K562 (cell line): Measurements from ENCODE around the gene LDLRAD3. TPM values are rescaled to one million over a fixed set of nuclear protein-coding genes. Genes with fewer than 3 reads are reported as not detected.

Experiments used
- ATAC-seq: fragments of 200-7000 bp; cut with Tn5 transposase; 3 replicates; pipeline ENCODE4 v1.9.1; 2020; ENCODE audit warnings: moderate library complexity
- BruUV-seq: library from RNA; stranded (reverse); fragments of 400-500 nt; replicated peaks from 2 replicates; lab custom pipeline; 2021; lab: Mats Ljungman, UMichigan
- CTCF ChIA-PET: fragments of 300-600 bp; formaldehyde crosslinking; extraction: SDS; loops from one replicate; lab custom pipeline; 2021; ENCODE audit warnings: low intra/inter-chr PET ratio; lab: Yijun Ruan, JAX
- POLR2A ChIA-PET: fragments of 300-600, 350-650 bp; sonication (Branson Sonifier 250); formaldehyde crosslinking; extraction: SDS; loops from one replicate; lab custom pipeline; 2021; ENCODE audit warnings: antibody characterized with exemption, inconsistent platforms; lab: Yijun Ruan, JAX
- DNase-seq, 4 experiments: peaks; one replicate each; pipeline versions ENCODE4 v3.0.0 to v3.0.0-alpha.2; 2011 to 2018; ENCODE audit warnings: low spot score in 3 of 4, mixed read lengths in 3 of 4; ENCODE audit errors: extremely low read depth in 1 of 4
- FAIRE-seq: peaks from 2 replicates; lab custom pipeline; 2011; peaks lifted over from hg19 to GRCh38; lab: Jason Lieb, UNC
- H2AFZ ChIP-seq: 2 replicates; pipeline ENCODE4 v1.6.0; 2011; ENCODE audit warnings: low read depth, low read length, control low read depth, inconsistent platforms
- H3K27ac ChIP-seq: fragments of 200-600 bp; 3 replicates; pipeline ENCODE4 v1.8.0; 2011; ENCODE audit warnings: low read depth, mild to moderate bottlenecking, control low read depth, inconsistent platforms, low read length, moderate library complexity, mixed read lengths; ENCODE audit errors: extremely low read depth
- H3K27me3 ChIP-seq, 2 experiments: fragments of 300-600 bp in 1 of 2; 2 replicates in 1 of 2; 3 replicates in 1 of 2; pipeline versions ENCODE4 v1.6.0 to v1.8.0; 2011; ENCODE audit warnings: inconsistent platforms in 2 of 2, low read length in 2 of 2, mild to moderate bottlenecking in 1 of 2, mixed read lengths in 1 of 2, moderate library complexity in 1 of 2; ENCODE audit not compliant: control insufficient read depth in 2 of 2, insufficient read depth in 2 of 2
- H3K36me3 ChIP-seq: fragments of 300-600 bp; 3 replicates; pipeline ENCODE4 v1.8.0; 2011; ENCODE audit warnings: mild to moderate bottlenecking, low read length, inconsistent platforms; ENCODE audit not compliant: control insufficient read depth, insufficient read depth
- H3K4me1 ChIP-seq, 2 experiments: fragments of 200-600 bp in 1 of 2; replicated peaks in 1 of 2; 2 replicates in 1 of 2; 3 replicates in 1 of 2; pipeline versions ENCODE4 v1.5.1 to v1.8.0; 2011; ENCODE audit warnings: inconsistent platforms in 2 of 2, low read length in 2 of 2, mild to moderate bottlenecking in 1 of 2, mixed read lengths in 1 of 2, moderate library complexity in 1 of 2; ENCODE audit not compliant: control insufficient read depth in 2 of 2, insufficient read depth in 2 of 2
- H3K4me2 ChIP-seq: 2 replicates; pipeline ENCODE4 v1.6.1; 2011; ENCODE audit warnings: low read length, control low read depth, inconsistent platforms, mixed read lengths; ENCODE audit not compliant: insufficient read depth
- H3K4me3 ChIP-seq: fragments of 200-600 bp; sonication (generic), shearing (Covaris generic); 2 replicates; pipeline ENCODE4 v1.5.1; 2016; ENCODE audit warnings: control low read depth, inconsistent platforms
- H3K79me2 ChIP-seq: fragments of 200-600 bp; 3 replicates; pipeline ENCODE4 v1.8.0; 2011; ENCODE audit warnings: low read length, inconsistent platforms; ENCODE audit not compliant: control insufficient read depth, insufficient read depth
- H3K9ac ChIP-seq, 2 experiments: 2 replicates each; pipeline versions ENCODE4 v1.6.0 to v1.6.1; 2011; ENCODE audit warnings: low read depth in 2 of 2, low read length in 2 of 2, control low read depth in 1 of 2, inconsistent platforms in 1 of 2, mild to moderate bottlenecking in 1 of 2, mixed read lengths in 1 of 2; ENCODE audit not compliant: insufficient read depth in 1 of 2
- H3K9me1 ChIP-seq: one replicate; pipeline ENCODE4 v1.6.0; 2011; ENCODE audit warnings: inconsistent platforms, mild to moderate bottlenecking, low read length, moderate library complexity; ENCODE audit not compliant: control insufficient read depth, insufficient read depth
- H3K9me3 ChIP-seq: replicated peaks from 2 replicates; pipeline ENCODE4 v1.5.1; 2011; ENCODE audit warnings: low read depth, low read length, inconsistent platforms; ENCODE audit not compliant: control insufficient read depth, insufficient read depth
- H4K20me1 ChIP-seq: replicated peaks from 2 replicates; pipeline ENCODE4 v1.6.1; 2011; ENCODE audit warnings: low read length, inconsistent platforms, mixed read lengths; ENCODE audit not compliant: control insufficient read depth, insufficient read depth
- E2F3 ChIP-seq: fragments of 250-450 bp; sonication (Bioruptor Pico); IDR thresholded peaks from 2 replicates; pipeline ENCODE4 v1.4.0; 2020; ENCODE audit warnings: mild to moderate bottlenecking
- GTF2A2 ChIP-seq: IDR thresholded peaks from 2 replicates; pipeline ENCODE4 v1.6.1; 2016; ENCODE audit warnings: mild to moderate bottlenecking, missing genetic modification characterization, missing compliant biosample characterization
- HINFP ChIP-seq: fragments of 450-650 bp; conservative IDR thresholded peaks from 2 replicates; pipeline ENCODE4 v1.6.1; 2016; ENCODE audit warnings: missing genetic modification characterization, low read depth, mild to moderate bottlenecking, control low read depth, missing compliant biosample characterization
- MAFF ChIP-seq: IDR thresholded peaks from 2 replicates; pipeline ENCODE4 v1.6.1; 2012; ENCODE audit warnings: low read length, improper control_type of control experiment
- MEF2D ChIP-seq: conservative IDR thresholded peaks from 2 replicates; pipeline ENCODE4 v1.6.1; 2016; ENCODE audit warnings: low read depth, missing genetic modification characterization, missing compliant biosample characterization
- RAD21 ChIP-seq, 2 experiments: fragments of 250-450 bp in 1 of 2; fragments of 450-650 bp in 1 of 2; sonication (Bioruptor Pico) in 1 of 2; formaldehyde crosslinking in 1 of 2; IDR thresholded peaks in 1 of 2; conservative IDR thresholded peaks in 1 of 2; 2 replicates each; pipeline versions ENCODE4 v1.4.0 to v1.8.0; 2020 to 2022; ENCODE audit warnings: mild to moderate bottlenecking in 2 of 2, moderate library complexity in 1 of 2
- REST ChIP-seq, 2 experiments: fragments of 450-650 bp; formaldehyde crosslinking in 1 of 2; IDR thresholded peaks; 2 replicates each; pipeline versions ENCODE4 v1.4.0 to v1.6.1; 2014 to 2020; ENCODE audit warnings: mild to moderate bottlenecking in 2 of 2, borderline replicate concordance in 1 of 2, low read depth in 1 of 2
- YY1 ChIP-seq, 3 experiments: IDR thresholded peaks; 2 replicates each; pipeline ENCODE4 v1.6.1; 2011; ENCODE audit warnings: low read length in 2 of 3, mild to moderate bottlenecking in 2 of 3, moderate library complexity in 2 of 3, borderline replicate concordance in 1 of 3, control low read depth in 1 of 3, low read depth in 1 of 3; ENCODE audit not compliant: insufficient read depth in 3 of 3, insufficient replicate concordance in 2 of 3, control insufficient read depth in 1 of 3, insufficient read length in 1 of 3; ENCODE audit errors: extremely low read depth in 1 of 3
- ZNF277 ChIP-seq: fragments of 250-450 bp; sonication (Bioruptor Pico); IDR thresholded peaks from 2 replicates; pipeline ENCODE4 v1.8.0; 2022; ENCODE audit warnings: inconsistent platforms, mild to moderate bottlenecking, moderate library complexity, borderline replicate concordance
- WGBS: fragments of 100-300 bp; shearing (Covaris generic); methylation state at CpG from one replicate; pipeline ENCODE4 v1.1.6; 2016; ENCODE audit warnings: low coverage, mixed read lengths; ENCODE audit not compliant: insufficient coverage; ENCODE audit errors: missing lambda C conversion rate; 5-methylcytosine and 5-hydroxymethylcytosine counted together
- in situ Hi-C: fragments of 300-500 bp; cut with MboI; formaldehyde crosslinking; loops from 4 replicates; pipeline ENCODE4 v1.15.0; 2018; ENCODE audit warnings: inconsistent platforms, mixed read lengths
- intact Hi-C: fragments of 100-400 bp; cut with micrococcal nuclease; formaldehyde crosslinking; loops from 2 replicates; pipeline ENCODE4 v1.14.2; 2022
- polyA plus RNA-seq, 8 experiments: library from polyadenylated mRNA; depleted of rRNA in 4 of 8; stranded (reverse) in 5 of 8; unstranded in 3 of 8; fragments of >200 nt; fragmentation: Nextera tagmentation in 2 of 8; fragmentation: Illumina TruSeq in 1 of 8; extraction: Ambion mirVana in 2 of 8; extraction: Trizol in 1 of 8; gene quantifications; 2 replicates each; pipeline versions ENCODE4 v1.2.1 to v1.2.3, GENCODE V29; 2011 to 2014; ENCODE audit warnings: inconsistent platforms in 1 of 8, missing spikeins in 1 of 8
- total RNA-seq, 7 experiments: library from RNA; depleted of rRNA in 6 of 7; stranded (reverse); fragments of >200 nt in 6 of 7; fragmentation: Illumina TruSeq in 2 of 7; extraction: Trizol in 2 of 7; gene quantifications; 2 replicates each; pipeline versions ENCODE4 v1.2.1 to v1.2.3, GENCODE V29; 2011 to 2021; ENCODE audit warnings: low replicate concordance in 1 of 7

LDLRAD3 gene
- total and polyA plus RNA-seq, 9 of the 15 experiments (the other 6 are each of a cell fraction or from before 2014, with no cell fraction given): 0.73 to 7.2 (median 3.5) TPM

GRCh38 chr11:36044636-36045035, 100.8 kb downstream of the LDLRAD3 start:
- intact Hi-C loops: loop anchor here (5.0 kb wide), 1 partner anchor 213 kb away; no protein-coding TSS in a partner anchor
- Histone ChIP-seq H3K4me1 (no peaks in the 10 kb centered on the region; a peak in 1 of 5 replicates), H3K27ac (no peak overlapping the region), H3K4me3 (no peak overlapping the region), H3K27me3 (no peaks in the 10 kb centered on the region), H3K36me3 (no peaks in the 10 kb centered on the region), H4K20me1 (no peaks in the 10 kb centered on the region), H3K9me1 (no peaks in the 10 kb centered on the region), H3K4me2 (no peak overlapping the region), H3K79me2 (no peaks in the 10 kb centered on the region), H3K9ac (no peak overlapping the region), H3K9me3 (no peaks in the 10 kb centered on the region), H2AFZ (no peak overlapping the region)
- WGBS: 70% methylated on average over 4 of the region's 4 CpGs
- CTCF ChIA-PET: no interaction called here
- BruUV-seq: no TSS peak
- DNase-seq (no peak), FAIRE-seq (no peak), ATAC-seq (peak; percentile 74)
- POLR2A ChIA-PET: interaction anchor here (0.7 kb wide), 1 partner anchor 520 kb away, joined by 3 read pairs; no protein-coding TSS in a partner anchor
- in situ Hi-C loops: no loop called here
- TF ChIP-seq YY1 (IDR thresholded peaks at IDR 0.05; ENCODE audit: borderline replicate concordance in 1 of 3, control insufficient read depth in 1 of 3, extremely low read depth in 1 of 3, insufficient read depth in 3 of 3, insufficient read length in 1 of 3, insufficient replicate concordance in 2 of 3, low read depth in 1 of 3, low read length in 2 of 3) (no peak), RAD21 (CRISPR knock-in tag; conservative IDR thresholded peaks at IDR 0.05 in 1 of 2, IDR thresholded peaks at IDR 0.05 in 1 of 2) (peak in 1 of 2 experiments; percentile 48; a peak in 2 of 4 replicates), HINFP (tag) (no peak), ZNF277 (CRISPR knock-in tag) (no peak), MAFF (no peak), MEF2D (no peak), REST (IDR thresholded peaks at IDR 0.05; ENCODE audit: borderline replicate concordance) (peak; percentile 17; the same call in 1 of the 2 replicates), REST (CRISPR knock-in tag; IDR thresholded peaks at IDR 0.05; ENCODE audit: low read depth) (no peak), GTF2A2 (tag) (no peak), E2F3 (CRISPR knock-in tag) (no peak)
